ENCODE data around the gene ALCAM. TPM values are rescaled to one million over a fixed set of nuclear protein-coding genes. Genes with fewer than 3 reads are reported as not detected.

Gene ALCAM
- total and polyA plus RNA-seq, 2 of the 8 experiments (the other 6 are each of a cell fraction or from before 2014, with no cell fraction given): 10.8 to 33.0 TPM

DNA sequence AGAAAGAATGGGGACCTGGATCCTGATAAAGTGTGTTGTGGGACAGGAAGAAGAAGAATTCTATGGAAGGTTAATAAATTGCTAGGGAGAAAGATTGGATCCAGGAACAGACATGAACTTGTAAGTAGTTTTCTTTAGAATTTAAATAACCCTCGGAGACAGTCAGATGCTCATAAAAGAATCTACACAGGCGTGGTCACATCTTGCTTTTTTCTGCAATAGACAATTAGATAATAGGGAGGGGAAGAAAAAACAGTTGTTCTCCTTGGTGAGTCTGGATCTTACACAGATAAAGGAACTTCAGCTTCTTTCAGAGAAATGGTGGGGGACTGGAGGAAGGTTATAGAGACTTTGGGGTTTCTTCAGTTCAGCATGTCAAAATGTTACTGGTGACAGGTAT, 232.6 kb downstream of the ALCAM start:
- WGBS, 2 experiments (ENCODE audit: extremely low coverage in 1 of 2, insufficient coverage in 1 of 2, insufficient read length in 1 of 2, insufficient replicate concordance in 2 of 2, low coverage in 1 of 2, low lambda C conversion rate in 2 of 2, missing lambda C conversion rate in 1 of 2): 82% methylated on average over 2 of the region's 2 CpGs; no CpG with 5 or more reads in 1 of the 2 experiments
- Histone ChIP-seq H3K23ac (ENCODE audit: insufficient read length) (no peak overlapping the region), H3K36me3 (ENCODE audit: control insufficient read depth in 2 of 4, insufficient read depth in 4 of 4, low read length in 3 of 4) (no peaks in the 10 kb centered on the region), H2AFZ (ENCODE audit: low read length) (no peak overlapping the region), H2BK120ac (replicated peaks; ENCODE audit: low read depth, low read length) (no peak overlapping the region), H3K14ac (ENCODE audit: insufficient read length) (no peak overlapping the region), H2BK20ac (ENCODE audit: low read length) (no peak overlapping the region), H3K27ac (ENCODE audit: low read depth, low read length) (no peak overlapping the region), H2BK5ac (ENCODE audit: low read depth, low read length) (no peak overlapping the region), H3K18ac (ENCODE audit: extremely low read depth, low read length) (no peak overlapping the region), H4K5ac (ENCODE audit: insufficient read length, low read depth, low read length) (no peak overlapping the region), H4K8ac (ENCODE audit: extremely low read depth, insufficient read depth, low read length) (no peak overlapping the region), H3K4me1 (replicated peaks in 1 of 4; ENCODE audit: control insufficient read depth in 3 of 4, insufficient read depth in 4 of 4, low read length in 3 of 4) (no peaks in the 10 kb centered on the region), H4K91ac (replicated peaks; ENCODE audit: insufficient read length, low read length) (no peak overlapping the region), H3K56ac (replicated peaks; ENCODE audit: insufficient read length, low read depth, low read length) (no peak overlapping the region), H3K4ac (replicated peaks; ENCODE audit: insufficient read length, low read depth, low read length) (no peak overlapping the region), H4K20me1 (replicated peaks in 1 of 2; ENCODE audit: control insufficient read depth in 1 of 2, insufficient read depth in 2 of 2, low read length in 2 of 2) (no peaks in the 10 kb centered on the region), H3K79me2 (ENCODE audit: control insufficient read depth in 1 of 2, insufficient read depth in 2 of 2, low read length in 2 of 2) (no peaks in the 10 kb centered on the region), H3K9ac (replicated peaks in 1 of 4; ENCODE audit: extremely low read depth in 1 of 4, low read depth in 3 of 4, low read length in 3 of 4) (no peak overlapping the region), H2BK15ac (ENCODE audit: low read length) (no peak overlapping the region), H2BK12ac (ENCODE audit: low read depth, low read length) (no peak overlapping the region), H3K27me3 (replicated peaks in 1 of 4; ENCODE audit: control insufficient read depth in 3 of 4, extremely low read depth in 1 of 4, insufficient read depth in 3 of 4, low read length in 3 of 4) (no peaks in the 10 kb centered on the region), H2AK5ac (ENCODE audit: low read depth, low read length) (no peak overlapping the region), H3K23me2 (ENCODE audit: low read depth, low read length) (no peaks in the 10 kb centered on the region), H3K9me3 (ENCODE audit: insufficient read depth in 2 of 2, low read depth in 1 of 2, low read length in 1 of 2) (0 out of 4 replicates have a peak, but pooled peaks cover 0 to 3% of the 10 kb centered on the region in 2 experiments), H3K4me2 (ENCODE audit: insufficient read depth in 1 of 2, low read depth in 2 of 2, low read length in 2 of 2) (no peak overlapping the region), H3K4me3 (ENCODE audit: extremely low read depth in 1 of 4, insufficient read depth in 2 of 4, low read depth in 3 of 4, low read length in 4 of 4) (no peak overlapping the region), H3K79me1 (ENCODE audit: low read depth, low read length) (no peaks in the 10 kb centered on the region)
- FAIRE-seq (no peak), DNase-seq (ENCODE audit: low read depth in 1 of 2, low spot score in 2 of 2) (no peak)
- ChIA-PET CTCF (ENCODE audit: partially characterized antibody) (no interaction called here), POLR2A (ENCODE audit: partially characterized antibody) (no interaction called here)
- TF ChIP-seq CREB1 (IDR thresholded peaks at IDR 0.05) (no peak), TAF1 (IDR thresholded peaks at IDR 0.05; ENCODE audit: low read depth, low read length) (no peak), TEAD4 (IDR thresholded peaks at IDR 0.05; ENCODE audit: low read depth, low read length) (no peak), TBP (IDR thresholded peaks at IDR 0.05; ENCODE audit: low read depth, low read length) (no peak), SRF (IDR thresholded peaks at IDR 0.05; ENCODE audit: low read depth, low read length) (no peak), GABPA (IDR thresholded peaks at IDR 0.05; ENCODE audit: borderline replicate concordance, insufficient read depth, low read length) (no peak), BACH1 (IDR thresholded peaks at IDR 0.05; ENCODE audit: low read length) (no peak), TCF12 (IDR thresholded peaks at IDR 0.05; ENCODE audit: low read depth, low read length) (no peak), EZH2 (IDR thresholded peaks at IDR 0.05; ENCODE audit: low read depth, low read length, severe bottlenecking) (no peak), BCL11A (IDR thresholded peaks at IDR 0.05; ENCODE audit: low read depth in 2 of 2, low read length in 2 of 2) (no peak), FOSL1 (IDR thresholded peaks at IDR 0.05; ENCODE audit: insufficient read depth, low read depth, low read length) (no peak), JUN (IDR thresholded peaks at IDR 0.05; ENCODE audit: low read depth, low read length) (no peak), CBX8 (IDR thresholded peaks at IDR 0.05; ENCODE audit: borderline replicate concordance, low read depth, low read length) (no peak), CEBPB (IDR thresholded peaks at IDR 0.05; ENCODE audit: low read depth, low read length) (no peak)
- TF ChIP-seq, protein P1, sequence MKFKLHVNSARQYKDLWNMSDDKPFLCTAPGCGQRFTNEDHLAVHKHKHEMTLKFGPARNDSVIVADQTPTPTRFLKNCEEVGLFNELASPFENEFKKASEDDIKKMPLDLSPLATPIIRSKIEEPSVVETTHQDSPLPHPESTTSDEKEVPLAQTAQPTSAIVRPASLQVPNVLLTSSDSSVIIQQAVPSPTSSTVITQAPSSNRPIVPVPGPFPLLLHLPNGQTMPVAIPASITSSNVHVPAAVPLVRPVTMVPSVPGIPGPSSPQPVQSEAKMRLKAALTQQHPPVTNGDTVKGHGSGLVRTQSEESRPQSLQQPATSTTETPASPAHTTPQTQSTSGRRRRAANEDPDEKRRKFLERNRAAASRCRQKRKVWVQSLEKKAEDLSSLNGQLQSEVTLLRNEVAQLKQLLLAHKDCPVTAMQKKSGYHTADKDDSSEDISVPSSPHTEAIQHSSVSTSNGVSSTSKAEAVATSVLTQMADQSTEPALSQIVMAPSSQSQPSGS (IDR thresholded peaks at IDR 0.05; ENCODE audit: low read length): no peak

Data from H1 (cell line).